H1 (cell line): ENCODE measurements around the gene REPIN1. TPM values are rescaled to one million over a fixed set of nuclear protein-coding genes. Genes with fewer than 3 reads are reported as not detected.

Source experiments
- CTCF ChIA-PET: fragments of 300-600 bp; sonication (Branson Sonifier 250); formaldehyde crosslinking; loops from one replicate; lab custom pipeline; 2021; ENCODE audit not compliant: partially characterized antibody; lab: Charles Lee
- POLR2A ChIA-PET: fragments of 300-600 bp; sonication (Branson Sonifier 250); formaldehyde crosslinking; loops from one replicate; lab custom pipeline; 2021; ENCODE audit warnings: inconsistent platforms; ENCODE audit not compliant: partially characterized antibody; lab: Charles Lee
- DNase-seq, 2 experiments: peaks; one replicate each; pipeline versions ENCODE4 v3.0.0 to v3.0.0-alpha.2; 2010 to 2022; ENCODE audit warnings: low spot score in 2 of 2, low read depth in 1 of 2, mixed read lengths in 1 of 2
- FAIRE-seq: peaks from 2 replicates; lab custom pipeline; 2011; peaks lifted over from hg19 to GRCh38; lab: Jason Lieb, UNC
- H2AFZ ChIP-seq: 2 replicates; pipeline ENCODE4 v1.8.1; 2012; ENCODE audit warnings: low read length, inconsistent platforms
- H2AK5ac ChIP-seq: 2 replicates; pipeline ENCODE4 v1.6.1; 2013; ENCODE audit warnings: low read depth, low read length
- H2BK120ac ChIP-seq: replicated peaks from 2 replicates; pipeline ENCODE3; 2013; ENCODE audit warnings: low read depth, low read length, inconsistent platforms
- H2BK12ac ChIP-seq: 2 replicates; pipeline ENCODE4 v1.6.1; 2013; ENCODE audit warnings: low read depth, low read length
- H2BK15ac ChIP-seq: 2 replicates; pipeline ENCODE4 v1.6.1; 2013; ENCODE audit warnings: low read length
- H2BK20ac ChIP-seq: 2 replicates; pipeline ENCODE4 v1.6.1; 2013; ENCODE audit warnings: low read length
- H2BK5ac ChIP-seq: 2 replicates; pipeline ENCODE4 v1.6.1; 2013; ENCODE audit warnings: low read depth, low read length
- H3K14ac ChIP-seq: 2 replicates; pipeline ENCODE4 v1.6.1; 2013; ENCODE audit warnings: inconsistent platforms; ENCODE audit not compliant: insufficient read length
- H3K18ac ChIP-seq: 2 replicates; pipeline ENCODE4 v1.6.1; 2013; ENCODE audit warnings: low read length; ENCODE audit errors: extremely low read depth
- H3K23ac ChIP-seq: 2 replicates; pipeline ENCODE4 v1.6.1; 2013; ENCODE audit warnings: inconsistent platforms; ENCODE audit not compliant: insufficient read length
- H3K23me2 ChIP-seq: 2 replicates; pipeline ENCODE4 v1.6.1; 2013; ENCODE audit warnings: low read depth, low read length
- H3K27ac ChIP-seq: 2 replicates; pipeline ENCODE4 v1.6.1; 2011; ENCODE audit warnings: low read depth, low read length, inconsistent platforms
- H3K27me3 ChIP-seq, 4 experiments: replicated peaks in 1 of 4; 1 replicate in 1 of 4; 2 replicates in 3 of 4; pipeline versions ENCODE4 v1.6.1 to v1.8.1; 2011 to 2013; ENCODE audit warnings: low read length in 3 of 4, mild to moderate bottlenecking in 3 of 4, inconsistent platforms in 2 of 4, mixed read lengths in 2 of 4, moderate library complexity in 1 of 4; ENCODE audit not compliant: control insufficient read depth in 3 of 4, insufficient read depth in 3 of 4; ENCODE audit errors: extremely low read depth in 1 of 4
- H3K36me3 ChIP-seq, 4 experiments: 2 replicates each; pipeline versions ENCODE4 v1.6.1 to v1.8.1; 2011 to 2013; ENCODE audit warnings: mild to moderate bottlenecking in 4 of 4, low read length in 3 of 4, moderate library complexity in 2 of 4, control low read depth in 1 of 4, inconsistent platforms in 1 of 4; ENCODE audit not compliant: insufficient read depth in 4 of 4, control insufficient read depth in 2 of 4
- H3K4ac ChIP-seq: replicated peaks from 2 replicates; pipeline ENCODE3; 2013; ENCODE audit warnings: low read length, low read depth, mixed read lengths, inconsistent platforms; ENCODE audit not compliant: insufficient read length
- H3K4me1 ChIP-seq, 4 experiments: replicated peaks in 1 of 4; 1 replicate in 1 of 4; 2 replicates in 3 of 4; pipeline versions ENCODE4 v1.6.1 to v1.8.1; 2011 to 2013; ENCODE audit warnings: low read length in 3 of 4, inconsistent platforms in 2 of 4, mixed read lengths in 1 of 4; ENCODE audit not compliant: insufficient read depth in 4 of 4, control insufficient read depth in 3 of 4
- H3K4me2 ChIP-seq, 2 experiments: 2 replicates each; pipeline versions ENCODE4 v1.6.1 to v1.8.1; 2011 to 2013; ENCODE audit warnings: low read depth in 2 of 2, low read length in 2 of 2, control low read depth in 1 of 2, inconsistent platforms in 1 of 2, mild to moderate bottlenecking in 1 of 2; ENCODE audit not compliant: insufficient read depth in 1 of 2
- H3K4me3 ChIP-seq, 4 experiments: fragments of 200-600, 300-600 bp in 1 of 4; sonication (generic), shearing (Covaris generic), sonication (Bioruptor Twin) in 1 of 4; 2 replicates each; pipeline versions ENCODE4 v1.5.1 to v1.8.1; 2011 to 2016; ENCODE audit warnings: low read length in 4 of 4, low read depth in 3 of 4, control low read depth in 2 of 4, inconsistent platforms in 2 of 4, mild to moderate bottlenecking in 2 of 4, mixed read lengths in 1 of 4, moderate library complexity in 1 of 4; ENCODE audit not compliant: insufficient read depth in 2 of 4; ENCODE audit errors: extremely low read depth in 1 of 4
- H3K56ac ChIP-seq: replicated peaks from 2 replicates; pipeline ENCODE3; 2013; ENCODE audit warnings: low read depth, mild to moderate bottlenecking, mixed read lengths, low read length, inconsistent platforms; ENCODE audit not compliant: insufficient read length
- H3K79me1 ChIP-seq: 2 replicates; pipeline ENCODE4 v1.6.1; 2013; ENCODE audit warnings: low read depth, low read length, control low read depth
- H3K79me2 ChIP-seq, 2 experiments: 2 replicates each; pipeline versions ENCODE4 v1.6.1 to v1.8.1; 2012 to 2013; ENCODE audit warnings: low read length in 2 of 2, mild to moderate bottlenecking in 2 of 2, inconsistent platforms in 1 of 2; ENCODE audit not compliant: insufficient read depth in 2 of 2, control insufficient read depth in 1 of 2
- H3K9ac ChIP-seq, 4 experiments: replicated peaks in 1 of 4; 1 replicate in 1 of 4; 2 replicates in 3 of 4; pipeline versions ENCODE4 v1.6.1 to v1.8.1; 2011 to 2013; ENCODE audit warnings: low read depth in 3 of 4, low read length in 3 of 4, control low read depth in 2 of 4, mild to moderate bottlenecking in 2 of 4, moderate library complexity in 2 of 4, inconsistent platforms in 1 of 4; ENCODE audit errors: extremely low read depth in 1 of 4
- H3K9me3 ChIP-seq, 2 experiments: 2 replicates each; pipeline versions ENCODE4 v1.6.1 to v1.8.1; 2012 to 2013; ENCODE audit warnings: mild to moderate bottlenecking in 2 of 2, moderate library complexity in 2 of 2, control low read depth in 1 of 2, inconsistent platforms in 1 of 2, low read depth in 1 of 2, low read length in 1 of 2, mixed read lengths in 1 of 2; ENCODE audit not compliant: insufficient read depth in 2 of 2
- H4K20me1 ChIP-seq, 2 experiments: replicated peaks in 1 of 2; 2 replicates each; pipeline versions ENCODE3 to v1.8.1; 2011 to 2013; ENCODE audit warnings: inconsistent platforms in 2 of 2, low read length in 2 of 2, mild to moderate bottlenecking in 1 of 2; ENCODE audit not compliant: insufficient read depth in 2 of 2, control insufficient read depth in 1 of 2
- H4K5ac ChIP-seq: 2 replicates; pipeline ENCODE4 v1.6.1; 2013; ENCODE audit warnings: low read length, low read depth, mixed read lengths, inconsistent platforms; ENCODE audit not compliant: insufficient read length
- H4K8ac ChIP-seq: 2 replicates; pipeline ENCODE4 v1.8.0; 2013; ENCODE audit warnings: mild to moderate bottlenecking, moderate library complexity, low read length, inconsistent platforms; ENCODE audit not compliant: insufficient read depth; ENCODE audit errors: extremely low read depth
- H4K91ac ChIP-seq: replicated peaks from 2 replicates; pipeline ENCODE3; 2013; ENCODE audit warnings: low read length, mixed read lengths, inconsistent platforms; ENCODE audit not compliant: insufficient read length
- HDAC6 ChIP-seq: IDR thresholded peaks from one replicate; pipeline ENCODE4 v1.7.1; 2012; ENCODE audit warnings: low read depth, mild to moderate bottlenecking, inconsistent platforms, low read length, moderate library complexity
- RAD21 ChIP-seq, 2 experiments: IDR thresholded peaks in 1 of 2; conservative IDR thresholded peaks in 1 of 2; 2 replicates each; pipeline ENCODE4 v1.6.1; 2011; ENCODE audit warnings: low read depth in 2 of 2, low read length in 2 of 2, improper control_type of control experiment in 1 of 2, inconsistent platforms in 1 of 2, mild to moderate bottlenecking in 1 of 2, moderate library complexity in 1 of 2
- WGBS, 2 experiments: shearing (Covaris generic) in 1 of 2; methylation state at CpG; one replicate each; pipeline versions ENCODE4 v1.1.6 to v1.1.7; 2013 to 2015; ENCODE audit warnings: low lambda C conversion rate in 2 of 2, mixed read lengths in 2 of 2, inconsistent platforms in 1 of 2, low coverage in 1 of 2, missing lambda C conversion rate in 1 of 2; ENCODE audit not compliant: insufficient replicate concordance in 2 of 2, insufficient coverage in 1 of 2, insufficient read length in 1 of 2; ENCODE audit errors: extremely low coverage in 1 of 2, missing lambda C conversion rate in 1 of 2; 5-methylcytosine and 5-hydroxymethylcytosine counted together
- polyA plus RNA-seq, 7 experiments: library from polyadenylated mRNA; depleted of rRNA in 3 of 7; stranded (reverse) in 5 of 7; unstranded in 2 of 7; fragments of >200 nt in 5 of 7; fragments of 200-250 nt in 2 of 7; gene quantifications; 1 replicate in 5 of 7; 2 replicates in 1 of 7; 4 replicates in 1 of 7; pipeline versions ENCODE4 v1.2.1 to v1.2.3, GENCODE V29; 2011 to 2013; ENCODE audit warnings: missing spikeins in 2 of 7, mixed read lengths in 2 of 7
- total RNA-seq: library from RNA; stranded (reverse); fragmentation: NEBNext Ultra II Directional; extraction: Animal tissue kit (Norgen Biotek cat#: 25700); gene quantifications from 2 replicates; pipeline ENCODE4 v1.2.1, GENCODE V29; 2021

REPIN1 gene
- total and polyA plus RNA-seq, 2 of the 8 experiments (the other 6 are each of a cell fraction or from before 2014, with no cell fraction given), result 98.6 to 125 TPM

DNA sequence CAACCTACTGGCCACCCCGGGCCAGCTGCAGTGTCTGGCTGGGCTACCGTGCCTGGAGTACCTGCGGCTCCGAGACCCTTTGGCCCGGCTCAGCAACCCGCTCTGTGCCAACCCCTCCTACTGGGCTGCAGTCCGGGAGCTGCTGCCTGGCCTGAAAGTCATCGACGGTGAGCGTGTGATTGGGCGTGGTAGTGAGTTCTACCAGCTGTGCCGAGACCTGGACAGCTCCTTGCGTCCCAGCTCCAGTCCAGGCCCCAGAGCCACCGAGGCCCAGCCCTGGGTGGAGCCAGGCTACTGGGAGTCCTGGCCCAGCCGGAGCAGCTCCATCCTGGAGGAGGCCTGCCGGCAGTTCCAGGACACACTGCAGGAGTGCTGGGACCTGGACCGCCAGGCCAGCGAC, 31.4 kb upstream of the REPIN1 start:
- Histone ChIP-seq H2AFZ (no peak overlapping the region), H2BK5ac (no peak overlapping the region), H4K91ac (no peak overlapping the region), H3K79me1 (peaks cover 6% of the 10 kb centered on the region), H2BK120ac (no peak overlapping the region), H3K9ac (no peak overlapping the region), H3K4me3 (no peak overlapping the region), H3K18ac (peak overlapping the region; percentile 19; the same call in 1 of the 2 replicates), H3K23ac (no peak overlapping the region), H3K23me2 (peaks cover 17% of the 10 kb centered on the region), H4K5ac (no peak overlapping the region), H3K36me3 (peaks cover 2 to 25% (median 6%) of the 10 kb centered on the region in 4 experiments; a peak in 6 of 8 replicates), H3K14ac (no peak overlapping the region), H2BK12ac (peak overlapping the region; percentile 52; the same call in 1 of the 2 replicates), H2BK15ac (0 out of 2 replicates have a peak overlapping the region, but pooled peaks have one; percentile 25), H3K27ac (no peak overlapping the region), H3K56ac (no peak overlapping the region), H4K8ac (0 out of 2 replicates have a peak overlapping the region, but pooled peaks have one; percentile 5), H3K79me2 (peaks cover 0 to 20% of the 10 kb centered on the region in 2 experiments; a peak in 2 of 4 replicates), H3K4me1 (peaks cover 15 to 67% (median 37%) of the 10 kb centered on the region in 4 experiments), H3K4ac (no peak overlapping the region), H3K4me2 (no peak overlapping the region), H2AK5ac (peak overlapping the region; percentile 99; the same call in 1 of the 2 replicates), H3K9me3 (no peaks in the 10 kb centered on the region), H4K20me1 (peaks cover 9 to 18% of the 10 kb centered on the region in 2 experiments), H3K27me3 (peaks cover 0 to 8% (median 6%) of the 10 kb centered on the region in 4 experiments; a peak in 6 of 7 replicates), H2BK20ac (no peak overlapping the region)
- TF ChIP-seq RAD21 (IDR thresholded peaks at IDR 0.05 in 1 of 2, conservative IDR thresholded peaks at IDR 0.05 in 1 of 2; ENCODE audit: low read depth in 2 of 2, low read length in 2 of 2), result no peak
- TF ChIP-seq HDAC6, result no peak
- CTCF ChIA-PET, result interaction anchor here (0.7 to 2.2 kb wide), 9 partner anchors 10 to 47 kb away, joined by 3 to 8 read pairs (median 4); no protein-coding TSS in a partner anchor
- POLR2A ChIA-PET, result interaction anchor here (0.6 to 7.6 kb wide), 15 partner anchors 8 to 78 kb away, joined by 3 to 76 read pairs (median 4); partner anchors contain the start of gene REPIN1
- FAIRE-seq (no peak), DNase-seq (no peak)
- 95% methylated on average over 17 of the region's 18 CpGs; no CpG with 5 or more reads in 1 of the 2 experiments for WGBS, 2 experiments
